Endothelial cell (in vitro differentiated cells): ENCODE results near the gene ADAMTS19. TPM values are rescaled to one million over a fixed set of nuclear protein-coding genes. Genes with fewer than 3 reads are reported as not detected.
"Not testable (repeated sequence)": the region's sequence is repeated elsewhere in the genome, so short reads cannot be mapped to it uniquely, and the experiment has no call there.

Experiments
- DNase-seq: peaks from one replicate; pipeline ENCODE4 v3.0.0; 2021; ENCODE audit warnings: low spot score
- H3K27ac Mint-ChIP-seq: one replicate; pipeline ENCODE4 v1.8.0; 2021; ENCODE audit warnings: mixed read lengths, inconsistent platforms; ENCODE audit not compliant: unreplicated experiment
- H3K27me3 Mint-ChIP-seq: one replicate; pipeline ENCODE4 v1.8.0; 2021; ENCODE audit warnings: mild to moderate bottlenecking, moderate library complexity, mixed read lengths, inconsistent platforms; ENCODE audit not compliant: unreplicated experiment
- H3K36me3 Mint-ChIP-seq: one replicate; pipeline ENCODE4 v1.8.0; 2021; ENCODE audit warnings: mild to moderate bottlenecking, low read depth, mixed read lengths, inconsistent platforms; ENCODE audit not compliant: unreplicated experiment
- H3K4me1 Mint-ChIP-seq: one replicate; pipeline ENCODE4 v1.8.0; 2021; ENCODE audit warnings: mild to moderate bottlenecking, mixed read lengths, inconsistent platforms; ENCODE audit not compliant: unreplicated experiment
- H3K4me3 Mint-ChIP-seq: one replicate; pipeline ENCODE4 v1.8.0; 2021; ENCODE audit warnings: mild to moderate bottlenecking, mixed read lengths, inconsistent platforms; ENCODE audit not compliant: unreplicated experiment
- H3K9me3 Mint-ChIP-seq: one replicate; pipeline ENCODE4 v1.8.0; 2021; ENCODE audit warnings: mixed read lengths, inconsistent platforms; ENCODE audit not compliant: unreplicated experiment
- total RNA-seq: library from RNA; stranded (reverse); fragmentation: NEBNext Ultra II Directional; extraction: Animal tissue kit (Norgen Biotek cat#: 25700); gene quantifications from one replicate; pipeline ENCODE4 v1.2.1, GENCODE V29; 2021; ENCODE audit not compliant: unreplicated experiment
- TF ChIP-seq, protein P1 (sequence below): fragments of 200-600 bp; sonication (generic); IDR thresholded peaks from one replicate; pipeline ENCODE4 v1.5.0; 2021; ENCODE audit warnings: antibody characterized with exemption; ENCODE audit not compliant: unreplicated experiment

The ADAMTS19 gene
- total RNA-seq, 1 donor from 2014 or later, result 6.9 TPM

- DNase-seq, result no peak
- Mint-ChIP-seq H3K4me3 (no peak overlapping the region), H3K9me3 (no peaks in the 10 kb centered on the region), H3K4me1 (peaks cover 7% of the 10 kb centered on the region), H3K36me3 (no peaks in the 10 kb centered on the region), H3K27ac (no peak overlapping the region), H3K27me3 (no peaks in the 10 kb centered on the region)
- TF ChIP-seq, protein P1, sequence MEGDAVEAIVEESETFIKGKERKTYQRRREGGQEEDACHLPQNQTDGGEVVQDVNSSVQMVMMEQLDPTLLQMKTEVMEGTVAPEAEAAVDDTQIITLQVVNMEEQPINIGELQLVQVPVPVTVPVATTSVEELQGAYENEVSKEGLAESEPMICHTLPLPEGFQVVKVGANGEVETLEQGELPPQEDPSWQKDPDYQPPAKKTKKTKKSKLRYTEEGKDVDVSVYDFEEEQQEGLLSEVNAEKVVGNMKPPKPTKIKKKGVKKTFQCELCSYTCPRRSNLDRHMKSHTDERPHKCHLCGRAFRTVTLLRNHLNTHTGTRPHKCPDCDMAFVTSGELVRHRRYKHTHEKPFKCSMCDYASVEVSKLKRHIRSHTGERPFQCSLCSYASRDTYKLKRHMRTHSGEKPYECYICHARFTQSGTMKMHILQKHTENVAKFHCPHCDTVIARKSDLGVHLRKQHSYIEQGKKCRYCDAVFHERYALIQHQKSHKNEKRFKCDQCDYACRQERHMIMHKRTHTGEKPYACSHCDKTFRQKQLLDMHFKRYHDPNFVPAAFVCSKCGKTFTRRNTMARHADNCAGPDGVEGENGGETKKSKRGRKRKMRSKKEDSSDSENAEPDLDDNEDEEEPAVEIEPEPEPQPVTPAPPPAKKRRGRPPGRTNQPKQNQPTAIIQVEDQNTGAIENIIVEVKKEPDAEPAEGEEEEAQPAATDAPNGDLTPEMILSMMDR, result no peak
These were observed 103.5 kb downstream of the ADAMTS19 start for GRCh38 chr5:129563585-129563984.

- no peak overlapping the region for H3K27ac Mint-ChIP-seq
- no peaks in the 10 kb centered on the region for H3K36me3 Mint-ChIP-seq
- H3K27me3 Mint-ChIP-seq, result no peaks in the 10 kb centered on the region
- H3K4me1 Mint-ChIP-seq, result peaks cover 7% of the 10 kb centered on the region
- H3K9me3 Mint-ChIP-seq, result no peaks in the 10 kb centered on the region
- no peak overlapping the region for H3K4me3 Mint-ChIP-seq
- DNase-seq, result no peak
- TF ChIP-seq, protein P1, result no peak
These were observed 109.2 kb downstream of the ADAMTS19 start for GRCh38 chr5:129569295-129569694.

DNA sequence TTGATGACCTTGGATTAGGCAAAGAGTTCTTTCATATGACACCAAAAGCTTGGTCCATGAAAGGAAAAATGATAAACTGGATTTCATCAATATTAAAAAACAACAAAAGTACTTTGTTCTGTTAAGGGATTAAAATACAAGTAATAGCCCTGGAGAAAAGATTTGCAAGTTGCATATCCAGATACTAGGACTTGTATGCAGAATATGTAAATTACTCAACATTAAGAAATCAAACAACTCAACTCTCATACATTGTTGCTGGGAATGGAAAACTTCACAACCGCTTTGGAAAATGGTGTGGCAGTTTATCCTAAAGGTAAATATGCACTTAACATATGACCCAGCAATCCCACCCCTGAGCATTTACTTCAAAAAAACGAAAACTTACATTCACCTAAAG is 112.0 kb downstream of the ADAMTS19 start:
- TF ChIP-seq, protein P1, result no peak
- DNase-seq, result no peak
- Mint-ChIP-seq H3K36me3 (no peaks in the 10 kb centered on the region), H3K9me3 (no peaks in the 10 kb centered on the region), H3K4me3 (no peak overlapping the region), H3K27me3 (no peaks in the 10 kb centered on the region), H3K27ac (no peak overlapping the region), H3K4me1 (peaks cover 7% of the 10 kb centered on the region)

DNA sequence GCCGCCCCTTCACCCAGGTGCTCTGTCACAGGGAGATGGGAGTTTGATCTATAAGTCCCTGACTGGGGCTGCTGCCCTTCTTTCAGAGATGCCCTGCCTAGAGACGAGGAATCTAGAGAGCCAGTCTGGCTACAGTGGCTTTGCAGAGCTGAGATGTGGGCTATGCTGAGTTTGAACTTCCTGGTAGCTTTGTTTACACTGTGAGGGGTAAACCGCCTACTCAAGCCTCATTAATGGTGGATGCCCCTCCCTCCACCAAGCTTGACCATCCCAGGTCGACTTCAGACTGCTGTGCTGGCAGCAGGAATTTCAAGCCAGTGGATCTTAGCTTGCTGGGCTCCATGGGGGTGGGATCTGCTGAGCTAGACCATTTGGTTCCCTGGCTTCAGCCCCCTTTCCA is 124.4 kb downstream of the ADAMTS19 start:
- H3K9me3 Mint-ChIP-seq, H3K27ac Mint-ChIP-seq, DNase-seq, H3K4me1 Mint-ChIP-seq, H3K4me3 Mint-ChIP-seq, H3K36me3 Mint-ChIP-seq, H3K27me3 Mint-ChIP-seq: not testable (repeated sequence)

- H3K9me3 Mint-ChIP-seq, result no peaks in the 10 kb centered on the region
- H3K36me3 Mint-ChIP-seq, result no peaks in the 10 kb centered on the region
- no peak overlapping the region for H3K4me3 Mint-ChIP-seq
- no peaks in the 10 kb centered on the region for H3K4me1 Mint-ChIP-seq
- no peak for DNase-seq
- TF ChIP-seq, protein P1, result no peak
- H3K27me3 Mint-ChIP-seq, result no peaks in the 10 kb centered on the region
- no peak overlapping the region for H3K27ac Mint-ChIP-seq
These were observed 131.5 kb downstream of the ADAMTS19 start for GRCh38 chr5:129591508-129592160.
